Calu3 (cell line): ENCODE measurements around the gene SMS. TPM values are rescaled to one million over a fixed set of nuclear protein-coding genes. Genes with fewer than 3 reads are reported as not detected.
A peak's percentile ranks its signal among the peaks of the same experiment; 100 is the strongest.

Experiments used
- BruUV-seq: library from RNA; stranded (reverse); fragments of 400-500 nt; replicated peaks from 2 replicates; lab custom pipeline; 2021; lab: Mats Ljungman, UMichigan
- CTCF ChIA-PET: fragments of 300-600 bp; sonication (Branson Sonifier 250); formaldehyde crosslinking; loops from one replicate; lab custom pipeline; 2022; ENCODE audit warnings: antibody characterized with exemption; lab: Charles Lee
- DNase-seq: peaks from one replicate; pipeline ENCODE4 v3.0.0; 2022
- H3K27ac Mint-ChIP-seq: one replicate; pipeline ENCODE4 v1.8.0; 2022; ENCODE audit warnings: mixed read lengths; ENCODE audit not compliant: unreplicated experiment
- H3K27me3 Mint-ChIP-seq: one replicate; pipeline ENCODE4 v1.8.0; 2022; ENCODE audit warnings: mixed read lengths; ENCODE audit not compliant: unreplicated experiment
- H3K36me3 Mint-ChIP-seq: one replicate; pipeline ENCODE4 v1.8.0; 2022; ENCODE audit warnings: mild to moderate bottlenecking, moderate library complexity, mixed read lengths; ENCODE audit not compliant: insufficient read depth, unreplicated experiment
- H3K4me1 Mint-ChIP-seq: one replicate; pipeline ENCODE4 v1.8.0; 2022; ENCODE audit warnings: mild to moderate bottlenecking, low read depth, mixed read lengths; ENCODE audit not compliant: unreplicated experiment
- H3K4me3 Mint-ChIP-seq: one replicate; pipeline ENCODE4 v1.8.0; 2022; ENCODE audit warnings: mild to moderate bottlenecking, low read depth, moderate library complexity, mixed read lengths; ENCODE audit not compliant: unreplicated experiment
- H3K9me3 Mint-ChIP-seq: one replicate; pipeline ENCODE4 v1.8.0; 2022; ENCODE audit warnings: low read depth, mixed read lengths; ENCODE audit not compliant: unreplicated experiment
- CTCF ChIP-seq: fragments of 200-600 bp; IDR thresholded peaks from one replicate; pipeline ENCODE4 v1.8.0; 2022; ENCODE audit warnings: antibody characterized with exemption; ENCODE audit not compliant: unreplicated experiment
- intact Hi-C: fragments of 100-400 bp; cut with micrococcal nuclease; formaldehyde crosslinking; loops from one replicate; pipeline ENCODE4 v1.10.0; 2022; ENCODE audit not compliant: unreplicated experiment
- total RNA-seq: library from RNA; stranded (reverse); gene quantifications from 2 replicates; pipeline ENCODE4 v1.2.3, GENCODE V29; 2022

The SMS gene
- total RNA-seq, 1 experiment from 2014 or later: 225 TPM

DNA sequence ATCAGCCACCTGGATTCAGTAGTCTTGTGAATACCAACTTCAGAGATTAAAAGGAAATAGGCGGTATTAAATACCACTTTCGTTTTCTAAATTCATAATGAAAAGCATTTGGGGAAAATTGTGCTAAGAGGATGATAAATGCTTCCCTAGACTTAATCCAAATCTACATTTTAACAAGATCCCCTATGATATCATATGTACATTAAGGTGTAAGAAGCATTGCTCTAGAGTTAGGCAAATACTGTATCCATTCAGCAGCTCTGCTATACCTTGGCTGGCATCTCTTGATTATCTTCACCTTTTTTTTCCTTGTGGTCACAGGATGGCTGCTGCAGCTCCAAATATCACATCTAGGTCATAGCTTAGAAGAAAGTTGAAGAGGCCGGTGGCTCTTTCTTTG, 51.0 kb downstream of the SMS start:
- TF ChIP-seq CTCF: no peak
- Mint-ChIP-seq H3K27ac (no peak overlapping the region), H3K9me3 (no peaks in the 10 kb centered on the region), H3K4me3 (no peak overlapping the region), H3K27me3 (no peaks in the 10 kb centered on the region), H3K4me1 (no peaks in the 10 kb centered on the region), H3K36me3 (peaks cover 44% of the 10 kb centered on the region)
- intact Hi-C loops: no loop called here
- CTCF ChIA-PET: no interaction called here
- DNase-seq: no peak
- no TSS peak for BruUV-seq

GRCh38 chrX:21993265-21993664, 52.8 kb downstream of the SMS start:
- no peak for TF ChIP-seq CTCF
- BruUV-seq: no TSS peak
- CTCF ChIA-PET: no interaction called here
- H3K27ac Mint-ChIP-seq: no peak overlapping the region
- no peak overlapping the region for H3K4me3 Mint-ChIP-seq
- H3K36me3 Mint-ChIP-seq: peaks cover 43% of the 10 kb centered on the region
- intact Hi-C loops: no loop called here
- no peak for DNase-seq
- H3K4me1 Mint-ChIP-seq: no peaks in the 10 kb centered on the region
- no peaks in the 10 kb centered on the region for H3K9me3 Mint-ChIP-seq
- H3K27me3 Mint-ChIP-seq: no peaks in the 10 kb centered on the region

GRCh38 chrX:21996872-21997455, 56.5 kb downstream of the SMS start:
- BruUV-seq: no TSS peak
- intact Hi-C loops: no loop called here
- Mint-ChIP-seq H3K9me3 (no peaks in the 10 kb centered on the region), H3K4me1 (peaks cover 9% of the 10 kb centered on the region), H3K36me3 (peaks cover 21% of the 10 kb centered on the region), H3K4me3 (no peak overlapping the region), H3K27ac (no peak overlapping the region), H3K27me3 (no peaks in the 10 kb centered on the region)
- TF ChIP-seq CTCF: no peak
- CTCF ChIA-PET: no interaction called here
- DNase-seq: peak; percentile 1

DNA sequence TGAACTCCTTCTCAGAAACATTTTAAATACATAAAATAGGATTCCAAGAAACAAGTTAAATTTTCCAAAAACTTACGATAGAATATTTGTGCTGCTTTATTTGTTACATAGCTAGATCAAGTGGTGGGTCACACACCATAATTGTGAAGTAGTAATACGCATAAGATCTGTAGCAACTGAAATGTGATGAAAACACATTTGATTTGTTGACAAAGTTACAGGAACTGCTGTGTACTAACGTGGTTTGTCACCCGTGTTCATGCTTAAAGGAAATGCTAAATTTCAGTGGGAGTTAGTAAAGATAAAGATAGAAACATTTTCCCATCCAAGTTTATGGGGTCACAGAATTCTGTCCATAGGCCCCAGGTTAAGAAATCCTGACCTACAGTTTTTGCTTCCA, 57.5 kb downstream of the SMS start:
- TF ChIP-seq CTCF: no peak
- H3K27me3 Mint-ChIP-seq: no peaks in the 10 kb centered on the region
- peaks cover 3% of the 10 kb centered on the region for H3K9me3 Mint-ChIP-seq
- intact Hi-C loops: no loop called here
- peaks cover 15% of the 10 kb centered on the region for H3K36me3 Mint-ChIP-seq
- H3K4me3 Mint-ChIP-seq: no peak overlapping the region
- peaks cover 18% of the 10 kb centered on the region for H3K4me1 Mint-ChIP-seq
- no peak for DNase-seq
- no TSS peak for BruUV-seq
- no peak overlapping the region for H3K27ac Mint-ChIP-seq
- CTCF ChIA-PET: no interaction called here
